DLD1 (cell line): ENCODE data around the gene SGSM1.
"Not testable (repeated sequence)": the region's sequence is repeated elsewhere in the genome, so short reads cannot be mapped to it uniquely, and the experiment has no call there.

Experiments
- in situ Hi-C: cut with HindIII; loops from 2 replicates; pipeline ENCODE4 v1.10.0; 2017; ENCODE audit warnings: low sequenced_read_pairs

The SGSM1 gene

GRCh38 chr22:24894220-24894975 is 88.4 kb downstream of the SGSM1 start:
- in situ Hi-C loops, result no loop called here

GRCh38 chr22:24894998-24895397 is 89.0 kb downstream of the SGSM1 start:
- in situ Hi-C loops, result no loop called here

- in situ Hi-C loops, result no loop called here
Measured at GRCh38 chr22:24901448-24901847, 95.4 kb downstream of the SGSM1 start.

- in situ Hi-C loops, result no loop called here
Measured at GRCh38 chr22:24905909-24906308, 99.9 kb downstream of the SGSM1 start.

GRCh38 chr22:24907101-24907500 is 101.1 kb downstream of the SGSM1 start:
- in situ Hi-C loops, result not testable (repeated sequence)

GRCh38 chr22:24920029-24920428 is 114.0 kb downstream of the SGSM1 start:
- in situ Hi-C loops, result no loop called here

GRCh38 chr22:24925586-24926427 is 119.8 kb downstream of the SGSM1 start:
- in situ Hi-C loops, result no loop called here

GRCh38 chr22:24926428-24926725 is 120.4 kb downstream of the SGSM1 start:
- in situ Hi-C loops, result no loop called here

- in situ Hi-C loops, result no loop called here
Measured at GRCh38 chr22:24926849-24927579, 121.0 kb downstream of the SGSM1 start.

GRCh38 chr22:24928322-24928721 is 122.3 kb downstream of the SGSM1 start:
- in situ Hi-C loops, result no loop called here

- in situ Hi-C loops, result no loop called here
Measured at GRCh38 chr22:24930678-24931077, 124.7 kb downstream of the SGSM1 start.

- in situ Hi-C loops, result no loop called here
Measured at GRCh38 chr22:24935771-24936483, 129.9 kb downstream of the SGSM1 start.

GRCh38 chr22:24937114-24937513 is 131.1 kb downstream of the SGSM1 start:
- in situ Hi-C loops, result no loop called here

GRCh38 chr22:24938741-24939341 is 132.8 kb downstream of the SGSM1 start:
- in situ Hi-C loops, result no loop called here

- in situ Hi-C loops, result no loop called here
Measured at GRCh38 chr22:24942301-24942700, 136.3 kb downstream of the SGSM1 start.

- in situ Hi-C loops, result no loop called here
Measured at GRCh38 chr22:24944217-24944937, 138.4 kb downstream of the SGSM1 start.

GRCh38 chr22:24945430-24945829 is 139.4 kb downstream of the SGSM1 start:
- in situ Hi-C loops, result loop anchor here (5.0 kb wide), 1 partner anchor 97 kb away; no protein-coding TSS in a partner anchor

GRCh38 chr22:24947383-24947782 is 141.4 kb downstream of the SGSM1 start:
- in situ Hi-C loops, result loop anchor here (5.0 kb wide), 1 partner anchor 95 kb away; no protein-coding TSS in a partner anchor

- in situ Hi-C loops, result loop anchor here (5.0 kb wide), 1 partner anchor 94 kb away; no protein-coding TSS in a partner anchor
Measured at GRCh38 chr22:24947881-24948280, 141.9 kb downstream of the SGSM1 start.
